Measurements from ENCODE around the gene RYR2. TPM values are rescaled to one million over a fixed set of nuclear protein-coding genes. Genes with fewer than 3 reads are reported as not detected.

Gene RYR2
- total and polyA plus RNA-seq, 2 experiments from 2014 or later: not detected

GRCh38 chr1:237760951-237761350, 719.0 kb downstream of the RYR2 start:
- no peaks in the 10 kb centered on the region for H4K20me1 ChIP-seq (ENCODE audit: insufficient read depth)
- H3K4me3 ChIP-seq: no peak overlapping the region
- H3F3A ChIP-seq (ENCODE audit: insufficient read depth): no peaks in the 10 kb centered on the region
- no peak overlapping the region for H3K9ac ChIP-seq
- no peaks in the 10 kb centered on the region for H3K9me3 ChIP-seq (ENCODE audit: low read depth)
- H3K4me1 ChIP-seq (ENCODE audit: insufficient read depth): no peaks in the 10 kb centered on the region
- no peak for DNase-seq
- no peak overlapping the region for H3K4me2 ChIP-seq (ENCODE audit: unreplicated experiment)
- TF ChIP-seq EZH2phosphoT487 (IDR thresholded peaks at IDR 0.05; ENCODE audit: insufficient read depth, low read depth): no peak
- no peak for TF ChIP-seq EZH2 (IDR thresholded peaks at IDR 0.05; ENCODE audit: insufficient read depth, poor library complexity, severe bottlenecking)
- no peak overlapping the region for H3K27ac ChIP-seq
- H3K79me2 ChIP-seq (ENCODE audit: insufficient read depth): no peaks in the 10 kb centered on the region
- no peak overlapping the region for H2AFZ ChIP-seq
- no peaks in the 10 kb centered on the region for H3K36me3 ChIP-seq (ENCODE audit: low read depth)
- 20 to 23% methylated on average over 5 of the region's 5 CpGs for WGBS, 2 experiments (ENCODE audit: low coverage in 1 of 2, low lambda C conversion rate in 2 of 2, missing lambda C conversion rate in 2 of 2)
- no peaks in the 10 kb centered on the region for H3K9me2 ChIP-seq (ENCODE audit: insufficient read depth)
- in situ Hi-C loops (cut with MboI): no loop called here
- H3K27me3 ChIP-seq (replicated peaks; ENCODE audit: insufficient read depth): no peaks in the 10 kb centered on the region

GRCh38 chr1:237763137-237763536, 721.2 kb downstream of the RYR2 start:
- Histone ChIP-seq H3K9me3 (ENCODE audit: low read depth) (no peaks in the 10 kb centered on the region), H3K27ac (no peak overlapping the region), H2AFZ (no peak overlapping the region), H3K36me3 (ENCODE audit: low read depth) (no peaks in the 10 kb centered on the region), H3K4me2 (ENCODE audit: unreplicated experiment) (no peak overlapping the region), H3K79me2 (ENCODE audit: insufficient read depth) (no peaks in the 10 kb centered on the region), H3F3A (ENCODE audit: insufficient read depth) (no peaks in the 10 kb centered on the region), H3K9me2 (ENCODE audit: insufficient read depth) (no peaks in the 10 kb centered on the region), H3K9ac (no peak overlapping the region), H3K4me3 (no peak overlapping the region), H3K27me3 (replicated peaks; ENCODE audit: insufficient read depth) (no peaks in the 10 kb centered on the region), H4K20me1 (ENCODE audit: insufficient read depth) (no peaks in the 10 kb centered on the region), H3K4me1 (ENCODE audit: insufficient read depth) (no peaks in the 10 kb centered on the region)
- TF ChIP-seq EZH2 (IDR thresholded peaks at IDR 0.05; ENCODE audit: insufficient read depth, poor library complexity, severe bottlenecking) (no peak), EZH2phosphoT487 (IDR thresholded peaks at IDR 0.05; ENCODE audit: insufficient read depth, low read depth) (no peak)
- in situ Hi-C loops (cut with MboI): no loop called here
- 8 to 9% methylated on average over 7 of the region's 7 CpGs for WGBS, 2 experiments (ENCODE audit: low coverage in 1 of 2, low lambda C conversion rate in 2 of 2, missing lambda C conversion rate in 2 of 2)
- no peak for DNase-seq

- Histone ChIP-seq H3K27me3 (replicated peaks; ENCODE audit: insufficient read depth) (no peaks in the 10 kb centered on the region), H3K9ac (no peak overlapping the region), H3K9me2 (ENCODE audit: insufficient read depth) (no peaks in the 10 kb centered on the region), H4K20me1 (ENCODE audit: insufficient read depth) (no peaks in the 10 kb centered on the region), H2AFZ (no peak overlapping the region), H3K4me2 (ENCODE audit: unreplicated experiment) (no peak overlapping the region), H3K27ac (no peak overlapping the region), H3K4me3 (no peak overlapping the region), H3F3A (ENCODE audit: insufficient read depth) (no peaks in the 10 kb centered on the region), H3K79me2 (ENCODE audit: insufficient read depth) (no peaks in the 10 kb centered on the region), H3K9me3 (ENCODE audit: low read depth) (no peaks in the 10 kb centered on the region), H3K4me1 (ENCODE audit: insufficient read depth) (no peaks in the 10 kb centered on the region), H3K36me3 (ENCODE audit: low read depth) (no peaks in the 10 kb centered on the region)
- WGBS, 2 experiments (ENCODE audit: low coverage in 1 of 2, low lambda C conversion rate in 2 of 2, missing lambda C conversion rate in 2 of 2): 0 to 3% methylated on average over 2 of the region's 2 CpGs
- TF ChIP-seq EZH2 (IDR thresholded peaks at IDR 0.05; ENCODE audit: insufficient read depth, poor library complexity, severe bottlenecking): no peak
- TF ChIP-seq EZH2phosphoT487 (IDR thresholded peaks at IDR 0.05; ENCODE audit: insufficient read depth, low read depth): no peak
- in situ Hi-C loops (cut with MboI): no loop called here
- no peak for DNase-seq
Observed at GRCh38 chr1:237763751-237764150, 721.8 kb downstream of the RYR2 start.

- Histone ChIP-seq H3K27ac (no peak overlapping the region), H3K36me3 (ENCODE audit: low read depth) (no peaks in the 10 kb centered on the region), H3K4me2 (ENCODE audit: unreplicated experiment) (no peak overlapping the region), H3K9me2 (ENCODE audit: insufficient read depth) (no peaks in the 10 kb centered on the region), H2AFZ (no peak overlapping the region), H3K9me3 (ENCODE audit: low read depth) (no peaks in the 10 kb centered on the region), H3K4me1 (ENCODE audit: insufficient read depth) (no peaks in the 10 kb centered on the region), H3K79me2 (ENCODE audit: insufficient read depth) (no peaks in the 10 kb centered on the region), H3K4me3 (no peak overlapping the region), H3F3A (ENCODE audit: insufficient read depth) (no peaks in the 10 kb centered on the region), H4K20me1 (ENCODE audit: insufficient read depth) (no peaks in the 10 kb centered on the region), H3K27me3 (replicated peaks; ENCODE audit: insufficient read depth) (no peaks in the 10 kb centered on the region), H3K9ac (no peak overlapping the region)
- WGBS, 2 experiments (ENCODE audit: low coverage in 1 of 2, low lambda C conversion rate in 2 of 2, missing lambda C conversion rate in 2 of 2): 0 to 2% methylated on average over 2 of the region's 2 CpGs
- DNase-seq: no peak
- in situ Hi-C loops (cut with MboI): no loop called here
- TF ChIP-seq EZH2phosphoT487 (IDR thresholded peaks at IDR 0.05; ENCODE audit: insufficient read depth, low read depth): no peak
- TF ChIP-seq EZH2 (IDR thresholded peaks at IDR 0.05; ENCODE audit: insufficient read depth, poor library complexity, severe bottlenecking): no peak
Observed at GRCh38 chr1:237769916-237770315, 727.9 kb downstream of the RYR2 start.

- no peak overlapping the region for H3K9ac ChIP-seq
- TF ChIP-seq EZH2phosphoT487 (IDR thresholded peaks at IDR 0.05; ENCODE audit: insufficient read depth, low read depth): no peak
- TF ChIP-seq EZH2 (IDR thresholded peaks at IDR 0.05; ENCODE audit: insufficient read depth, poor library complexity, severe bottlenecking): no peak
- no peaks in the 10 kb centered on the region for H3K36me3 ChIP-seq (ENCODE audit: low read depth)
Observed at GRCh38 chr1:237772009-237772408, 730.0 kb downstream of the RYR2 start.

More at GRCh38 chr1:237772009-237772408, 730.0 kb downstream of the RYR2 start:
- no peak for DNase-seq
- Histone ChIP-seq H3K27ac (no peak overlapping the region), H3K4me3 (no peak overlapping the region), H3K9me3 (ENCODE audit: low read depth) (no peaks in the 10 kb centered on the region), H3F3A (ENCODE audit: insufficient read depth) (no peaks in the 10 kb centered on the region), H3K9me2 (ENCODE audit: insufficient read depth) (no peaks in the 10 kb centered on the region), H3K79me2 (ENCODE audit: insufficient read depth) (no peaks in the 10 kb centered on the region), H3K4me1 (ENCODE audit: insufficient read depth) (no peaks in the 10 kb centered on the region), H2AFZ (no peak overlapping the region), H3K4me2 (ENCODE audit: unreplicated experiment) (no peak overlapping the region), H3K27me3 (replicated peaks; ENCODE audit: insufficient read depth) (no peaks in the 10 kb centered on the region), H4K20me1 (ENCODE audit: insufficient read depth) (no peaks in the 10 kb centered on the region)
- in situ Hi-C loops (cut with MboI): no loop called here
- WGBS, 2 experiments (ENCODE audit: low coverage in 1 of 2, low lambda C conversion rate in 2 of 2, missing lambda C conversion rate in 2 of 2): 10% methylated on average over 3 of the region's 3 CpGs
